HG02571 (cell line): Measurements from ENCODE around the gene SPTSSA.
"Not testable (repeated sequence)": the region's sequence is repeated elsewhere in the genome, so short reads cannot be mapped to it uniquely, and the experiment has no call there.

Source experiments
- ATAC-seq: cut with Tn5 transposase; IDR thresholded peaks from one replicate; pipeline ENCODE4 v1.9.1; 2021; ENCODE audit warnings: mild to moderate bottlenecking, moderate library complexity; ENCODE audit not compliant: unreplicated experiment

Gene SPTSSA, protein sequence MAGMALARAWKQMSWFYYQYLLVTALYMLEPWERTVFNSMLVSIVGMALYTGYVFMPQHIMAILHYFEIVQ

DNA sequence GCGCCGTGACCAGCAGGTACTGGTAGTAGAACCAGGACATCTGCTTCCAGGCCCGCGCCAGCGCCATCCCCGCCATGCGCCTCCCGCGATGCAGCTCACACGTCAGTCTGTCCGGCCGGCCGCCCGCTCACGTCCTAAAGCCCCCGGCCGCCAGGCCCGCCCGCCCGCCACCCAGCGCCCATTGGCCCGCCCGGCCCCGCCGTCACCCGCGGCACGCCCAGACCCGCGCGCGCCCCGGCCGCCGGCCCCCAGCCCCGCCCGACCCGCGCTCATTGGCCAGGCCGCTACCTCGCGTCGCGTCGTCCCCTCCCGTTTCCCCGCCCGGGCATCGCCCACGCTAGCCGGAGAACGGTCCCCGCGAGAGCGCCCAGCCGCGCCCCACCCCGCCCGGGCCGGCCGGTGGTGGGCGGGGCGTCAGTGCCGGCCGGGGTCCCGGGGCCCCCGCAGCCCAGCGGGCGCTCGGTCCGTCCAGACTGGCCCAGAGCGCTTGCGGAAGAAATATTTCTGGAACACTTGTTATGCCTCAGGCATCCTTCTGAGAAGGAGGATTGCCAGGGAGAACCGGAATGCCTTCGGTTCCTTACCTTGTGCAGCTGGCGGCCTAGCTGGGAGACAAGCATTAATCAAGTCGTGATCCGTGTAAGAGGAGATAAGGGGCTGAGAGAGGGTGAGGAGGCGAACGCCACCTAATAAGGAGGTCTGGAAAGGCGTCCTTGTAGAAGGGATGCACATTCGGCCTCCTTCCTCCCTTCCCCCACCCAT, at the start of gene SPTSSA:
Gene SPTSSA (minus strand): TSS at position 109 of the 762 bp plus-strand sequence. CDS start 33 bp downstream, at position 76.
- peak; percentile 89 for ATAC-seq

DNA sequence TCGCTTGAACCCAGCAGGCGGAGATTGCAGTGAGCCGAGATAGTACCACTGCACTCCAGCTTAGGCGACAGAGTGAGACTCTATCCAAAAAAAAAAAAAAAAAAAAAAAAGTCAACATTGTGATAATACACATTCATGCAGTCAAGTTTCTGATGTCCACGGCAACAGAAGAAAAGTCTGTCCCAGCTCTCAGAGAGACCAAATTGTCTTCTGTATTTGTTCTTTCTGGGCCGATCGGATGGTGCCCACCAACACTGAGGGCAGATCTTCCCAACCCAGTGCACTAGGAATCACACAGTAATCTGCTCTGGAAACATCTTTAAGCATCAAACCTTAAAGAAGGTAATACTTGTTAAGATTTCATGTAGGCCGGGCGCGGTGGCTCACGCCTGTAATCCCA, 45.8 kb upstream of the SPTSSA start:
- no peak for ATAC-seq

DNA sequence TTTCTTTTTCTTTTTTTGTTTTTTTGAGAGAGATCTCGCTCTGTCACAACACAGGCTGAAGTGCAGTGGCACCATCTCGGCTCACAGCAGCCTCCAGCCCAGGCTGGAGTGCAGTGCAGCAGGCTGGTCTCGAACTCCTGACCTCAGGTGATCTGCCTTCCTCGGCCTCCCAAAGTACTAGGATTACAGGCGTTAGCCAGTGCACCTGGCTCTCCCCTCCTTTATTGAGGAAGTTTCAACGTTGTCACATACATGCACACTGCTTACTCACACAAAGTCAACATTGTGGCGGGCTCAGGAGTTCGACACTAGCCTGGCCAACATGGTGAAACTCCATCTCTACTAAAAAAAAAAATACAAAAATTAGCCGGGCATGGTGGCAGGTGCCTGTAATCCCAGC, 45.4 kb upstream of the SPTSSA start:
- ATAC-seq: no peak

DNA sequence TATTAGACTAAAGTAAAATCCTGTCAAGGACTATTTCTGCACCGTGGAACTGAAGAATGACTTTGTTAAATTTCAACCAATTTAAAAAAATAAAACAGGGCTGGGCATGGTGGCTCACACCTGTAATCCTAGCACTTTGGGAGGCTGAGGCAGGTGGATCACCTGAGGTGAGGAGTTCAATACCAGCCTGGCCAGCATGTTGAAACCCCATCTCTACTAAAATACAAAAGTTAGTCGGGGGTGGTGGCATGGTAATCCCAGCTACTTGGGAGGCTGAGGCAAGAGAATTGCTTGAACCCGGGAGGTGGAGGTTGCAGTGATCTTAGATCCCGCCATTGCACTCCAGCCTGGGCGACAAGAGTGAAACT, 43.1 kb upstream of the SPTSSA start:
- not testable (repeated sequence) for ATAC-seq

DNA sequence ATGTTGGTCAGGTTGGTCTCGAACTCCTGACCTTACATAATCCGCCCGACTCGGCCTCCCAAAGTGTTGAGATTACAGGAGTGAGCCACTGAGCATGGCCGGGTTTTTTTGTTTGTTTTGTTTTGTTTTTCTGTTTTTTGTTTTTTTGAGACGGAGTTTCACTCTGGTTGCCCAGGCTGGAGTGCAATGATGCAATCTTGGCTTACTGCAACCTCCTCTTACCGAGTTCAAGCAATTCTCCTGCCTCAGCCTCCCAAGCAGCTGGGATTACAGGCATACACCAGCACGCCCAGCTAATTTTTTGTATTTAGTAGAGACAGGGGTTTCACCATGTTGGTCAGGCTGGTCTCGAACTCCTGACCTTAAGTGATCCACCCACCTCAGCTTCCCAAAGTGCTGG, 42.0 kb upstream of the SPTSSA start:
- not testable (repeated sequence) for ATAC-seq

DNA sequence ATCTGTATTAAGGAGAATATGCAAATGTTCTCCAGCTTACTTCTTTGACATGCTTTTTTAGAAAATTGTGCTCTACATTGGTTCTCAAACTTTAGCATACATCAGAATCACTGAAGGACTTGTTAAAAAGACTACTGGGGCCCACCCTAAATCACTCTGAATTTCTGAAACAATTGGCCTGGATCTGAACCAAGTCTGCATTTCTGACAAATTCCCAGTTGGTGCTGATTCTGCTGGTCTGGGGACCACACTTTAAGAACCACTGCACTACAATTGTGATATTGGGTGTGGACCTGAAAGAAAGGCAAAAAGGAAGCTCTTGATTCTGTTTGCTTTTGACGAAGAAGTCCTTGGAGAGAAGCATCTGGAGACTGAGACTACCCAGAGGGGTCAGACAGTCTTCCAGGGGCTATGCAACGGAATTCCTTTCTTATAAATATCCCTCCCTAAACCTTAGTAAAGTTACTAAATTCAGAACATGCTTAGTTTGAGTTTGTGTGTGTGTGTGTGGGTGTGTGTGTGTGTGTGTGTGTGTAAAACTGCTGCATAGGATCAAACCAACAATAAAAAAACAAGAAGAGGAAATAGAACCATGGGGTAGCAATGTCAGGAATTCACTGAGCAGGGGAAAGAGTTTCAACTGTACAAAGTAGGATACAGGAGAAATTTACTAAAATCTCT, 40.6 kb upstream of the SPTSSA start:
- no peak for ATAC-seq

DNA sequence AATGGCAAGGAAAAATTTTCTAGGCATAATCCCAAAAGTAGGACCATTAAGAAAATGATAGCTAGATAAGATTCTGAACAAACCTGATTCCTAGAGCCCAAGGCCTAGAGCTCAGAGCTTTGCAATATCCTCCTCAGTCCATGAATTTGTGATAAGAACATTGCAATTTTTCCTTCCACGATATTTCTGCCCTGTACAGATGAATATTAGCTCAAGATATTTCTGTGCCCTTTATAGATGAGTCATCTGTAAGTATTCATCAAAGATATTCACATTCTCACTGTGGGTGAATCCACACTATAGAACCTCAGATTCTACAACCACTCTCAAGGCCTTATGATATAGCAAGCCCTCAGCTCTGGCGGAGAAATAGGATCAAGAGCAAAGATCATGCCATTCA, 40.0 kb upstream of the SPTSSA start:
- ATAC-seq: no peak

DNA sequence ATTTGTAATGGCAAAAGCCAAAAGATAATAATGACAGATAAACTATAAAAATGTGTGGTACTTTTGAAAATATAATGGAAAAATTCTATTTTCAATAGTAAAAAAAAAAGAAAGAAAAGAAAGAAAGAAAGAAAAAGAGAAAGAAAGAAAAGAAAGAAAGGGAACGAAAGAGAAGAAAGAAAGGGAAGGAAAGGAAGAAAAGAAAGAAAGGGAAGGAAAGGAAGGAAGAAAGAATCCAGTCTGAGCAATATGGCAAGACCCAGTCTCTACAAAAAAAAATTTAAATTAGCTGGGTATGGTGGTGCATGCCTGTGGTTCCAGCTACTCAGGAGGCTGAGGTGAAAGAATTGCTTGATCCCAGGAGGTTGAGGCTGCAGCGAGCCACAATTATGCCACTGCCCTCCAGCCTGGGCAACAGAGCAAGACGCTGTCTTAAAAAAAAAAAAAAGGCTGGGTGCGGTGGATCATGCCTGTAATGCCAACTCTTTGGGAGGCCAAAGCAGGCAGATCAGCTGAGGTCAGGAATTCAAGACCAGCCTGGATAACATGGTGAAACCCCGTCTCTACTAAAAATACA, 39.1 kb upstream of the SPTSSA start:
- ATAC-seq: no peak

DNA sequence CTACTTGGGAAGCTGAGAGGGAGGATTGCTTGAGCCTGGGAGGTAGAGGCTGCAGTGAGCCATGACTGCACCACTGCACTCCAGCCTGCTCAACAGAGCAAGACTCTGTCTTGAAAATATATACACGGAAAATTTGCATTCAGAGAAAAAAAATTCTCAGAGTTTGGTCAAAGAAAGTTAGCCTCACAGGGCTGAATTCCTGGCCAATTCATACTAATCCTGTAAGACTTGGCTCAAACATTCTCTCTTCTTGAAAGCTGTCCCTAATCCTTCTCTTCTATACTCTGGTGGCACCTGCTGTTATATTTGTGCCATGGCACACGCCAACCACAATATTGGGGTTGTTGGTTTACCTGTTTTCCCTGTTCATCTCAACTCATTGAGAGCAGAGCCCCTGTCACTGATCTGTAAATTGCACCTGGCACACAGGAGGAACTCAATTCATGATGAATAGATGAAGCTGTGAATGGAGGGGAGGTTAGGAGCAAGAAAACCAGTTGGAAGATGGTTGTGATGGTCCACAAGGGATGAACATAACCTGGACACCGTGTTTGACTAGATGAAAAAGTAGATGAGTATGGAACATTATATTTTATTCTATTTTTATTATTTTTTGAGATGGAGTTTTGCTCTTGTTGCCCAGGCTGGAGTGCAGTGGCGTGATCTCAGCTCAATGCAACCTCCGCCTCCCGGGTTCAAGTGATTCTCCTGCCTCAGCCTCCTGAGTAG, 36.8 kb upstream of the SPTSSA start:
- ATAC-seq: no peak

DNA sequence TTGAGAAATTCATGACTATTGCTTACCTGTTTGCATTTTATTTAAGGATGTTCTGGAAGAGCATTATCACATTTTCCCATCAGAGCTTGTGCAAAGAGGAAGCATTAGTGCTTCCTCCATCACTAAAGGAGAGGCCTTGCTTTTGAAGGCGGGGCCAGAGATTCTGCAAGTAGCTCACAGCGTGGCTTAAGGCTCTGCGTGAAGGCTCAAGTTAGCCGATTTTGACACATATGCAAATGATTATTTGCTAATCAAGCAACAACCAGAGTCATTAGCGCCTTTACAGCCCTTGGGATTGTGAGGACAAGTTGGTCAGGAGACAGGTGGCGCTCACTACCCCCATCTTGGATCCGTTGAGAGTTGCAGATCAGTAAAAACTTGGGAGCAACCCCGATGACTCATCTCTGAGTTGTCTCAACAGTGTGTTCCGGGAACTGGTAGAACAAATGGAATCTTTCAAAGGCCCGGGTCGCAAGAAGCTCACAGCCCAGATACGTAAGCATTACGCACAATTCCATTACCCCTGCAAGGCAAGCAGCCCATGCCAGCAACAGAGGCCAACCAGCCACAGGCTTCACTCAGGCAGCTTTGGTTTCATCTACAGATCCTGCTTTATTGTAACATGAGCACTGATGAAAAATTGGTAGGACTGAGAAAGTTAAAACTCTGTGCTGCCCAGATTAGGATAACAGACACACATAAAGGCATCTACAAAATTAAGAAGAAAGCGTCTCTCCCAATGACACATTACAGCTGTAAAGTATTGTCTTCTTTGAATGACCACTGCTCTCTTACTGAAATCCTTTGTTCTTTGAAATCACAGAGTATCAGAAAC, 34.9 kb upstream of the SPTSSA start:
- ATAC-seq: no peak

DNA sequence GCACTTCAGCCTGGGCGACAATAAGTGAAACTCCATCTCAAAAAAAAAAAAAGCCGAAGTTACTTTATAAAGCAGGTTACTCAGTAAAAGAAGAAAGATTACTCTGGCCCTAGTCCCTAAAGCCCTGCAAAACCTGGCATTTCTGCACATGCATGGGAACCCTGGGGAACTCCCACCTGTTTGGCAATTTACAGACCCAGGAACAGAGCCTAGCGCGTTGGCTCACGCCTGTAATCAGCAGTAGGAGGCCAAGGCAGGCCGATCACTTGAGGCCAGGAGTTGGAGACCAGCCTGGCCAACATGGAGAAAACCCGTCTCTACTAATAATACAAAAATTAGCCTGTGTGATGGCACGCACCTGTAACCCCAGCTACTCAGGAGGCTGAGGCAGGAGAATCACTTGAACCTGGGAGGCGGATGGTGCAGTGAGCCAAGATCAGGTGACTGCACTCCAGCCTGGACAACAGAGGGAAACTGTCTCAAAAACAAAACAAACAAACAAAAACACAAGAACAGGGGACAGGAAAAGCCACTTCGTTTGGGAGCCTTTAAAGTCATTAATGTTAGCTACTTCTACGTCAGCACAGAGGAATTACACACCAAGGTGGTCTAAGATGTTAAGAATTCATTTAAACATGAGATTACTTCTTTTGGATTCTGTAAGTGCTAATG, 34.1 kb upstream of the SPTSSA start:
- ATAC-seq: no peak

DNA sequence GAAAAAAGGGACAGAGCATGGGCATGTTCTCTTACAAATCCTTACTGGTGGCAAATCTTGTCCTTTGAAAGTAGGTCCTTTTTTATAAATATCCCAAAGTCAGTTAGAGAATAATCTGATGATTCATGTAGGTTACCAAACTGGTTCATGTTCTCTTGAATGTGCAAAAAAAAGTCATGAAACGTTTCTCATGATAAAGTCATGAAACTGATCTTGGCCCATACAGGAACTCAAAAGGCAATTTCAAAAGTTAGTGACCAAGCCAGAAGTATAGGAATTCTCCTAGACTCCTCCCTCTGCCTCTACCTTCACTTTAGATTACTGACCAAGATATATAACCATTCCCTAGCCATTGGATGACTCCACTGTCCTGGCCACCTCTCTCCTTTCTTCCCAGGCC, 27.3 kb upstream of the SPTSSA start:
- ATAC-seq: no peak

DNA sequence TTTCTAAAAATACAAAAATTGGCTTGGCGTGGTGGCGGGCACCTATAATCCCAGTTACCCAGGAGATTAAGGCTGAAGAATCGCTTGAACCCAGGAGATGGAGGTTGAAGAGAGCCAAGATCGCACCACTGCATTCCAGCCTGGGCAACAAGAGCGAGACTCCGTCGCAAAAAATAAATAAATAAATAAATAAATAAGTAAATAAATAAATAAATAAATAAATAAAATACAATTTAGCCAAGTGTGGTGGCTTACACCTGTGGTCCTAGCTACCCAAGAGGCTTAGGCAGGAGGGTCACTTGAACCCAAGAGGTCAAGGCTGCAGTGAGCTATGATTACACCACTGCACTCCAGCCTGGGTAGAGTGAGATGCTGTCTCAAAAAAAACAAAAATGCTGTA, 26.5 kb upstream of the SPTSSA start:
- ATAC-seq: no peak

DNA sequence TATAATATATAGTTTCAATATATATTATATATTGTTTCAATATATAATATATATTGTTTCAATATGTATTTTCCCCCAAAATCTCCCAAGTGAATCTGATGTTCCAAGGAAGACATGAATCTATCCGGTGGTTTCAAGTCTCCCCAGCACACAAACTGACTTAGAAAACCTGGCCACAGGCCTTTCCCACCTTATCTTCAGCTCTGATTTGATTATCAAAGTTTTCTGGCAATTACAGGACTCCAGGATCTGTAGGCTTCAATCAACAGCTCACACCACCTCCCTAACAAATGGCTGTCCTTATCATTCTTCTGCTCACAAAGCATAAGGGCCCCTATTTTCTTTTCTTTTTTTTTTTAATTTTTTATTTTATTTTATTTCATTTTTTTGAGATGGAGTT, 22.7 kb upstream of the SPTSSA start:
- ATAC-seq: no peak

DNA sequence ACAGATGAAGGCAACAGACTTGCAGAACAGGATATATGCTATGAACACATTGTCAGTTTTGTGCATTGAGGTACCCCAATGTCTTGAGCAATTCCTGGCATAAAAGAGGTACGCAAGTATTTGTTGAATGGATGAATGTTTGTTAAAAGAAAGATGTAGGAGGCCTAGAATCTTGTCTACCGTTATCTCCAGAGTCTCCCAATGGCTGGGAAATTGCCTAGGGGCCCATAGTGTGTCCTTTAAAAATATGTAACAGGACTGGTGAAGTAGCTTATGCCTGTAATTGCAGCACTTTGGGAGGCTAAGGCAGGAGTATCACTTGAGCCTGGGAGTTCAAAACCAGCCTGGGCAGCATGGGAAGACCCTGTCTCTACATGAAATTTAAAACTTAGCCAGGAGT, 20.4 kb upstream of the SPTSSA start:
- ATAC-seq: no peak

DNA sequence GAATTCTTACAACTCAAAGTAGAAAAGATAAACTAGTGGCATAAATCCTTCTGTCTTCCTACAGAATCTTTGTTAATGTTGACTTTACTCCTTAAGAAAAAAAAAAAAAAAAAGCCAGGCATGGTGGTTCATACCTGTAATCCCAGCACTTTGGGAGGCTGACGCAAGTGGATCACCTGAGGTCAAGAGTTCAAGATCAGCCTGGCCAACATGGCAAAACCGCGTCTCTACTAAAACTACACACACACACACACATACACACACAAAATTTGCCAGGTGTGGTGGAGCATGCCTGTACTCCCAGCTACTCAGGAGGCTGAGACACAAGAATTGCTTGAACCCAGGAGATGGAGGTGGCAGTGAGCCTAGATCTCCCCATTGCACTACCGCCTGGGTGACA, 17.7 kb upstream of the SPTSSA start:
- no peak for ATAC-seq

DNA sequence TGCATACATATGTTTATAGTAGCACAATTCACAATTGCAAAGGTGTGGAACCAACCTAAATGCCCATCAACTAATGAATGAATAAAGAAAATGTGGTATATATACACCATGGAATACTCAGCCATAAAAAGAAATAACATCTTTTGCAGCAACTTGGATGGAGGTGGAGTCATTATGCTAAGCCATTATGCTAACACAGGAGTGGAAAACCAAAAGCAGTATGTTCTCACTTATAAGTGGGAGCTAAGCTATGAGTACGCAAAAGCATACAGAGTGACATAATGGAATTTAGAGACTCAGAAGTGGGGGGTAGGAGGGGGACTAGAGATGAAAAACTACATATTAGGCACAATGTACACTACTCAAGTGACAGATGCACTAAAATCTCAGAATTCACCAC, 16.2 kb upstream of the SPTSSA start:
- no peak for ATAC-seq

DNA sequence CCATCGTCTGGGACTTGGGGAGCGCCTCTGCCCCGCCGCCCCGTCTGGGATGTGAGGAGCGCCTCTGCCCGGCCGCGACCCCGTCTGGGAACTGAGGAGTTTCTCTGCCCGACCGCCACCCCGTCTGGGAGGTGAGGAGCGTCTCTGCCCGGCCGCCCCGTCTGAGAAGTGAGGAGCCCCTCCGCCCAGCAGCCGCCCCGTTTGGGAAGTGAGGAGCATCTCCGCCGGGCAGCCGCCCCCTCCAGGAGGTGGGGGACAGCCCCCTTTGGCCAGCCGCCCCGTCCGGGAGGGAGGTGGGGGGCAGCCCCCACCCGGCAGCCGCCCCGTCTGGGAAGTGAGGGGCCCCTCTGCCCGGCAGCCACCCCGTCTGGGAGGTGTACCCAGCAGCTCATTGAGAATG, 14.0 kb upstream of the SPTSSA start:
- ATAC-seq: not testable (repeated sequence)

DNA sequence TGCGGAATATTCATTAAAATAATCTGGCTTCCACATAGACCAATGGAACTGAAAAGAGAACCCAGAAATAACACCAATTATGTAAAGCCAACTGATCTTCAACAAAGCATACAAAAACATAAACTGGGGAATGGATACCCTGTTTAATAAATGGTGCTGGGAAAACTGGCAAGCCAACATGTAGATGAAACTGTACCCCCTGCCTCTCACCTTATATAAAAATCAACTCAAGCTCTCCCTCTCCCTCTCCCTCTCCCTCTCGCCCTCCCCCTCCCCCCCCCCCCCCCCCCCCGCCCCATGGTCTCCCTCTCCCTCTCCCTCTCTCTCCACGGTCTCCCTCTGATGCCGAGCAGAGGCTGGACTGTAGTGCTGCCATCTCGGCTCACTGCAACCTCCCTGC, 13.1 kb upstream of the SPTSSA start:
- no peak for ATAC-seq

DNA sequence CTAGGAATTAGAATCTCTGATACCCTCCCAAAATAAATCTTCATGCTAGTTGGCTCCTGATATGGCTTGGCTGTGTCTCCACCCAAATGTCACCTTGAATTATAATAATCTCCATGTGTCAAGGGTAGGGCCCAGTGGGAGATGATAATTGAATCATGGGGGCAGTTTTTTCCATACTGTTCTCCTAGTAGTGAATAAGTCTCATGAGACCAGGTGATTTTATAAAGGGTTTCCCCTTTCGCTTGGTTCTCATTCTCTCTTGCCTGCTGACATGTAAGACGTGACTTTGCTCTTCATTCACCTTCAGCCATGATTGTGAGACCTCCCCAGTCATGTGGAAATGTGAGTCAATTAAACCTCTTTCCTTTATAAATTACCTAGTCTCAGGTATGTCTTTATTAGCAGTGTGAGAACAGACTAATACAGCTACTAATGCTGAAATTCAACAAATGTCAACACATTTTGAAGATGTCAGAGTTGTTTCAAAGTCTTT, 12.2 kb upstream of the SPTSSA start:
- ATAC-seq: no peak
